GM19467 (cell line): Measurements from ENCODE around the gene KIF3B.
"Not testable (repeated sequence)": the region's sequence is repeated elsewhere in the genome, so short reads cannot be mapped to it uniquely, and the experiment has no call there.

Source experiments
- ATAC-seq: cut with Tn5 transposase; IDR thresholded peaks from one replicate; pipeline ENCODE4 v1.9.1; 2021; ENCODE audit warnings: mild to moderate bottlenecking, moderate library complexity; ENCODE audit not compliant: unreplicated experiment

The KIF3B gene

DNA sequence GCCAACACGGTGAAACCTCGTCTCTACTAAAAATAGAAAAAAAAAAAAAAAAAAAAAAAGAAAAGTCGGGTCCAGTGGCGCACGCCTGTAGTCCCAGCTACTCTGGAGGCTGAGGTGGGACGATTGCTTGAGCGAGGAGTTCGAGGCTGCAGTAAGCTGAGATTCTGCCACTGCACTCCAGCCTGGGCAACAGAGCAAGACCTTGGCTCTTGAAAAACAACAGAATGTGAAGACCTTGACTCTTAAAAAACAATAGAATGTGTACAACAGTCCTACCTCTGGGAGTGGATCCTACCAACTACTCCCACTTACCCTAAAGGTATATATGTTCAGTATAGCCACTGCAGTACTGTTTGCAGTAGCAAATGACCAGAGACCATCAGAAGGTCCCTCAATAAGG lies 15.1 kb downstream of the KIF3B start:
- ATAC-seq, result no peak

DNA sequence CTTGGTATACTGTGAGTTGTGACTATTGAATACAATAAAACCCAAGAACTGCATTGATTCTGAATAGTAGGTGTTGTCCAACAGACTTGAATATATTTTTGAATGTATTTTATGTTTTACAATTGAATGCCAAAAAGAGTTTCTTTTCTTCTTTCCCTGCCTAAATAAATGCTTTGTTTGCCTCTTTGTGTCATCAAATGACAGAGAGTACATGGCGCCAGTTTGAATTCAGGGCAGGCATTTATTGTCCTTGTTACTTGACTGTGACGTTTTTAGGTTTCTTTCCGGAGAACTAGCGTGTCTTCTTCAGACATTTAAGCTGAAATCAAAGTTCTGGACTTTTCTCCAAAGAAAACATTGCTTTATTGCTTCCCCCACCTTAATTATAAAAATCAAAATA lies 16.6 kb downstream of the KIF3B start:
- ATAC-seq, result no peak

DNA sequence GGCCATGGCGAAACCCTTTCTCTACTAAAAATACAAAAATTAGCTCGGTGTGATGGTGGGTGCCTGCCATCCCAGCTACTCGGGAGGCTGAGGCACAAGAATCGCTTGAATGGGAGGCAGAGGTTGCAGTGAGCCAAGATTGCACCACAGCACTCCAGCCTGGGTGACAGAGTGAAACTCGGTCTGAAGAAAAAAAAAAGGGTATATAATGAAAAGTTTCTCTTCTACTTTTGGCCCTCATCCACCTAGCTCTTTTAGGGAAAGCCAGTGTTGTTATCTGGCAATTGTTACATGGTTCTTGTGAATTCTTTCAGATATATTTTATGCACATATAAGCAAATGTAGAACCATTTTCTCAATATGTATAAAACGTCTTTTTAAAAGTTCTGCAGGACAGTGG lies 19.0 kb downstream of the KIF3B start:
- no peak for ATAC-seq

DNA sequence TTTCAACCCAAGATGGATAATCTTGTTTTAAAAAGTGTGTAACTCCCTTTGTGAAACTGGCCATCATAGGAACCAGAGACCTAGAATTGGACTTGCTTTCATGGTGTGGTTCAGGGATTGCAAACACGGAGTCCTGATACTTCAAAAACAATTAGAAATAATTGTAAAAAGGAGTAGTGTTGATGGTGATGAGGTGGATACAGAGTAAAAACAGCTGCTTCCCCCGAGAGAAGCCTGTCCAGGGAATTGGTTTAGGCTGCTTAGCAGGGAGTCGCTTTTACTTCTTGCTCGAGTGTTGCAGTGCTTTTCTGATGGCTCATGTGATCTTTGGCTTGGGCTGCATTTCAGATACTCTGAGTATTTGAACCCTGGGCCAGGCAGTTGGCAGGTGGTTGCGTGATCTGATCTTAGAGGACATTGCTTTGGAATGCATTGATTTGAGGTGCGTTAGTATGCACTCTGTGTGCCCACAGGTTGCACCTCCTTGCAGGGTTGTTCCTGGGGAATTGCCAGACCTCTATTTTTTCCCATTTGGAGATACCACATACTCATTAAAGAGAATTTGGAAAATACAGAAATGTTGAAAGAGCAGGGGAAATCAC lies 19.5 kb downstream of the KIF3B start:
- ATAC-seq, result no peak

DNA sequence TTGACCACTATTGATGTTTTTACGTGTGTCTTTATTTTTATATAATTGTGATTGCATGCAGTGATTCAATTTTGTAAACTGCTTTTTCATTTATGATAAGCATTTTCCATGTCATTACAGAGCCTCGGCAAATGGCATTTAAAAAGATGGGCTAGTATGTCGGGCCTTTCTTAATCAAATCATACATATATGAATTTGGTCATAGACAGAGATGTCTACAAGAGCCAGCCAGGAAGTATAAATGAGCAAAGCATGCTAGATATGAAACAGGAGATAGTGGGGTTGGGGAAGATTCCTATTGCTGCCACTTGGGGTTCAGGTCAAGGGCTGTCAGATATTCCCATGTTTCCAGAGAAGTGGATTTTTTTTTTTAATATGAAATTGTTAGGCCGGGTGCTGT lies 20.0 kb downstream of the KIF3B start:
- no peak for ATAC-seq

DNA sequence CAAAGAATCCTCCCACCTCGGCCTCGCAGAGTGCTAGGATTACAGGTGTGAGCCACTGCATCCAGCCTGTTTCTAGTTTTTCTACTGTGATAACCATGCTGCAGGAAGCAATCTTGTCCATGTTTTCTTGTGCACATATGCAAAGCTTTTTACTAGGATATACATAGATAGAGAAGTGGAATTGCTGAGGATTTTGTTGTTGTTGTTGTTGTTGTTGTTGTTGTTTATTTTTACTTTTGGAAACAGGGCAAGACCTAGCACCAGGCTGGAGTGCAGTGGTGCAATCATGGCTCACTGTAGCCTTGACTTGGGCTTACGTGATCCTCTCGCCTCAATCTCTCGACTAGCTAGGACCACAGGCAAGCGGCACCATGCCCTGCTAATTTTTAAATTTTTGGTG lies 23.2 kb downstream of the KIF3B start:
- ATAC-seq, result no peak

DNA sequence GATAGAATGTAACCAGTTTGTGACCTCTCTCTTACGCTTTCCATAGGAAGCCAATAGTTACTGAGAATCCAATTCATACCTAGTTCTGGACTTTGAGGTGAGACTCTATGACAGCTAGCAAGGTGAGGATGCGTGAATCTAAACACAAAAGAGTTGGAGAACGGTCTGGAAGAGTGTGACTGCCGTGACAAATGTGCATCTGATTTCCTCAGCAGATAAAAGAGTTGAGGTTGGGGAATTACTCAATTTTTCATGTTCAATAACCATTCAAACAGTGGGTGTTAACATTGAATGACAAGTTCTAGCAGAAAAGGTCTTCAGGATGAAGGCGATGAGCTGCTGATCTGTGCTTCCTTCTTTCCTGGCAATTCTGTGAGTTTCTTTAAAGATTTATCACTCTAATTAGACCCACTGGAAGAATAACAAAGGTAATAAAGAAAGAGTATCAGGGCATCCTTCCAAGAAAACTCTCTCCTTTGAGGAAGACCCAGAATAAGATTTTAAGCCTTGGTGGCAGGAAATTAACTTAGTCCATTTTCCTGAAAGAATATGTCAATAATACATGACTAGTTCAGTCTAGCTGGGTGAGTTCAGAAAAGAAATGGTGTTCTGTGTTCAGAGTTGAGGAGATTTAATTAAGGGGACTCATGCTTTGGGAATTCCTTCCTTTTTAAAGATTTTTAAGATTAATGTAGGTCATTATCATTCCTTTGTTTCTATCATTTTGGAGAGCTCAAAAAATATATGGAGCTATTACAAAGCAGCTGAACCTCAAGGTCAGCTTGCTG lies 24.5 kb downstream of the KIF3B start:
- no peak for ATAC-seq

DNA sequence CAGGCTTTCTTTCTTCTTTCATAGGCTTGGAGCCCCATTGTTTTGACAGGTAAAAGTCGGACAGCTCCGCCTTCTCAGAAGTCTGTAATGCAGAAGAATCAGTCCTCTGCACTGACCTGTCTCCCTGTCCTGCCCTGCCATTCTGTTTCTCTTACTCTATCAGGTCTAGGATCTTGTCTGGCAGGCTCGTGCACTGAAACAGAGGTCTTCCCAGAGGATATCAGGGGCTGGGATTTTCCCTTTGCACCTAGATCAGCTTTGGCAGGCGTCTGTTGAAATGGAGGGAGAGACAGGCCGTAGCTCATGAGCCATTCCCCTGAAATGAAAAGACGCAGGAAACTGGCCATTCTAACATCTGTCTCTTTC lies 25.0 kb downstream of the KIF3B start:
- no peak for ATAC-seq

DNA sequence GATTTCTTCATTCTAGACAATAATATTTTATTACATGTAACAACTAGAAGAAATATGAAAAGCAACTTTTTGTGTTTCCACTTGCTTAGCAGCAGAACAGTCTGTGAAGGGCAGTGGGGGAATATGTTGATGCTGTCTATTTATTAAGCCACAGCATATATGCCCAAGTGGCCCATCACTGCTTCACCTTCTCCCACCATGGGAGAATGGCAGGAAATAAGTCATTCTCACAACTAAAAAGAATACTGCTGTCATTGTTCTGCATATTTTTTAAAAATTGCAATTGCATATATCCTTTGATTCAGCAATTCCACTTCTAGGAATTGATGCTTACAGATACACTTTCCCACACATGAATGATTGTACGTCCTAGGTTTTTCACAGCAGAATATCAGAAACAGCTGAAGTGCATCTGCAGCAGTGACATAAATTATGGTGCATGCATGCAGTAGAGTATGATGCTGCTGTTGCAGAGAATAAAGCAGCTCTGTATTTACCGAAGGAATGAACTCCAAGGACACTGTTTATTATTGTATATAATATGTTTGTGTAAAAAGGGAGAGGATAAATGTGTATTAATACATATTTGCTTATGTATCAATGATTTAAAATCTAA lies 26.8 kb downstream of the KIF3B start:
- no peak for ATAC-seq

DNA sequence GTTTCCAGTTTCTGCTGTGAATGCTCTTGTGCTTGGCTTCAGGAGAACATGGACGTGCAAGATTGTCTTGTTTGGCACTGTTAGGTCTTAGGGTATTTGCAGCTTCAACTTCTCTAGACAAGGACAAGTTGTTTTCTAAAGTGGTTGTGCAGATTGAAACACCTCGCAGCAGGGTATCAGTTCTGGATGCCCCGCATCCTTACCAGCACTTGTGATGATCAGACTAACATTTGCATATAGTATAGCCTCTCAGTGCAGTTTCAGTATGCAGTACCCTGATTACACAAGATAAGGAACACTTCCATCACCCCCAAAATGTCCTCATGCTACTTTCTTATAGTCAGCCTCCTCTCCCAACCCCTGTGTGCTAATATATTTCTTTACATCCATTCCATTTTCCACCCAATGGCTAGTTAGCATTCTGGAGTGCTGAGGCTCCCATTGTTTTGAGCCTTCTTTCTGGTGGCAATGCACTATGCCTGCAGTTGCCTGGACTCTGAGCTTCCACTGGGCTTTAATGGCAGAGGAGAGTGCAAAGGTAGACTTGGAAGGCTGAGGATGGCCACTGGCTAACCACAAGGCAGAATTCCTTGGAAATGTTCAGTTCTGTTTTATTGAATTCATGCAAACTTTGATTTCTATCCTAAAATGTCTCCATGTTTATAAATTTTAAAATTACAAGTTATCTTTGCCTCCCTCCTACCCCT lies 35.4 kb downstream of the KIF3B start:
- ATAC-seq, result no peak

DNA sequence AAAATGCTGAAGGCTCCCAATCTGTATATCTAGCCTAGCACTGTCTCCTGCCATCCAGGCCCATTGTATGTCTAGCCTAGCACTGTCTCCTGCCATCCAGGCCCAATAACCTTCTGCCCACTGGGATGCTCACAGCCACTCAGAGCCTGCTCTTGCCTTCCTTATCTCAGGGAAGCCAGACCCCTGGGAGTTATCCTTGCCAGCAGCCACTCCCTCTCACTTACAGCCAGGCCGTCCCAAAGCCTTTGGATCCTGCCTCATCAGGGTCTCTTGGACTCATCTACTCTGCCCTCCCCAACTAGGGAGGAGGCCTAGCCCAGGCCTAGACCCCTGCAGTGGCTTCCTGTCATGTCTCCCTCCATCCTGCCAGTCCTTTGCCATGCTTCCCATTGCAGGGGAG lies 37.3 kb downstream of the KIF3B start:
- ATAC-seq, result no peak

DNA sequence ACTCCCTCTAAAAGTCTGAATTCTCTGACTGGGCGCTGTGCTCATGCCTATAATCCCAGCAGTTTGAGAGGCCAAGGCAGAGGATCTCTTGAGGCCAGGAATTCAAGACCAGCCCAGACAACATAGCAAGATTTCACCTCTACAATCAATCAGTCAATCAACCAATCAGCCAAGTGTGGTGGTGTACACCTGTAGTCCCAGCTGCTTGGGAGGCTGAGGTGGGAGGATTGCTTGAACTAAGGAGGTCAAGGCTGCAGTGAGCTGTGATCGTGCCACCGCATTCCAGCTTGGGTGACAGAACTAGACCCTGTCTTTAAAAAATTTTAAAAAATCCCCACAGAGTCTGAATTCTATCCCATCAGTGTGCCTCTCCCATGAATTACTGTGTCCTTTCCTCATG lies 37.9 kb downstream of the KIF3B start:
- ATAC-seq, result no peak

DNA sequence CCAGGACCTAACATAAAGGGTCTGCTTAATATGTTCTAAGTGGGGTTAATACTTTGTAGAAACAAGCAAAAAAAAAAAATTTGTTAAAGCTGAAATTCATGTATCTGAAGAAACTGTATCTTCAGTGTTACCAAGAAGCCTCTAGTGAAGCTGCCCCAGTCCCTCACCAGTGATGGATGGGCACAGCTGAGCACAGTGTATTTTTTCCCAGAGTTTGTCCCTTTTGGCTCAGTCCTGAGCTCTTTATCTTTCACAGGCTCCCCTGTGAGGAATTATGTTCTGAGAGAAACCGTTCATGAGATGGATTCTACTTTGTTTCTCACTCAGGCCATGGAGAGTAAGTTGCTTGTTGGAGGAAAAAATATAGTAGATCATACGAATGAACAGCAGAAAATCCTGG lies 38.4 kb downstream of the KIF3B start:
- no peak for ATAC-seq

DNA sequence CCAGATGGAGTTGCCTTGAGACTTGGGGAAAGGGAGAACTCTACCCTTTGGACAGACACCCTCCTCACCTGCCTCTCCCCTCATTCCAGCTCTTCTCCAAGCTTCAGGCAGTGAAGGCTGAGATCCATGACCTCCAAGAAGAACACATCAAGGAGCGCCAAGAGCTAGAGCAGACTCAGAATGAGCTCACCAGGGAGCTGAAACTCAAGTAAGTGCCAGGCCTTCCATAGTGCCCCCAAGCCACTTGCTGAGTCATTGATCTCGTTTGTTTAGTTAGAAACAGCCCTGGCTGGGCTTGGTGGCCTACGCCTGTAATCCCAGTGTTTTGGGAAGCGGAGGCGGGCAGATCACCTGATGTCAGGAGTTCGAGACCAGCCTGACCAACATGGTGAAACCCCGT lies 39.2 kb downstream of the KIF3B start:
- ATAC-seq, result no peak

DNA sequence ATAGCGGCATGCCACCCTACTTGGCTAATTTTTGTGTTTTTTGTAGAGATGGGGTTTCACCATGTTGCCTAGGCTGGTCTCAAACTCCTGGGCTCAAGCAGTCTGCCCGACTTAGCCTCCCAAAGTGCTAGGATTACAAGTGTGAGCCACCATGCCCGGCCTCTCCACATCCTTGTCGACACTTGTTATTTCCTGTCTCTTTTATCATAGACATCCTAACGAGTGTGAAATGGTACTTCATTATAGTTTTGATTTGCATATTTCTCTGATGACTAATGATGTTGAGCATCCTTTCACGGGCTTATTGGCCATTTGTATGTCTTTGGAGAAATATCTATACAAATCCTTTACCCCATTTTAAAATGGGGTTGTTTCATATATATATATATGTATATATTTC lies 41.6 kb downstream of the KIF3B start:
- no peak for ATAC-seq

DNA sequence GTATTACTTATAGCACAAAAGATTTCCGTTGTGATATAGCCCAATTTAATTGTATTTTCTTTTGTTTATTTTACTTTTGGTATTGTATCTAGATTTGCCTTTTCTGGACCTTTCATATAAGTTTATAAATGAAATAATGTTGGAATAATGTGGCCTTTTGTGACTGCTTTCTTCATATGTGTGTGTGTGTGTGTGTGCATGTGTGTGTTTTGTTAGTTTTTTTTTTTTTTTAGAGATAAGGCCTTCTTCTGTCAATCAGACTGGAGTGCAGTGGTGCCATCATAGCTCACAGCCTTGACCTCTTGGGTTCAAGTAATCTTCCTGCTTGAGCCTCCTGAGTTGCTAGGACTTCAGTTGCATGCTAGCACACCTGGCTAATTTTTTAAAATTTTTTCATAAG lies 42.9 kb downstream of the KIF3B start:
- no peak for ATAC-seq

DNA sequence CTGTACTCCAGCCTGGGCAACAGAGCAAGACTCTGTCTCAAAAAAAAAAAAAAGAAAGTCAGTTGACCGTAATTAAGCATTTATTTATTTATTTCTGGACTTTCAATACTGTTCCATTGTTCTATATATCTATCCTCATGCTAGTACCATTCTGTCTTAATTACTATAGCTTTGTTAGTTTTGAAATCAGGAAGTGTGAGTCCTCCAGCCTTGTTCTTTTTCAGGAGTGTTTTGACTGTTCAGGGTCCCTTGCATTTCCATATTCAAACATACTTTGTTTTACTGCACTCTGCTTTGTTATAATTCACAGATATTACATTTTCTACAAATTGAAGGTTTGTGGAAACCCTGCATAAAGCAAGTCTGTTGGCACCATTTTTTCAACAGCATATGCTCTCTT lies 43.9 kb downstream of the KIF3B start:
- ATAC-seq, result no peak

DNA sequence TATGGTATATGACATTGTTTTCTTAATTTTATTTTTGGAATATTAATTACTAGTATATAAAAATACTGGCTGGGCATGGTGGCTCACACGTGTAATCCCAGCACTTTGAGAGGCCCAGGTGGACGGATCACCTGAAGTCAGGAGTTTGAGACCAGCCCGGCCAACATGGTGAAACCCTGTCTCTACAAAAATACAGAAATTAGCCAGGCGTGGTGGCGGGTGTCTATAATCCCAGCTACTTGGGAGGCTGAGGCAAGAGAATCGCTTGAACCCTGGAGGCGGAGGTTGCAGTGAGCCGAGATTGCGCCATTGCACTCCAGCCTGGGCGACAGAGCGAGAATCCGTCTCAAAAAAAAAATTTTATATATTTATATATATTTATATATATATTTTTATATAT lies 44.8 kb downstream of the KIF3B start:
- ATAC-seq, result not testable (repeated sequence)

DNA sequence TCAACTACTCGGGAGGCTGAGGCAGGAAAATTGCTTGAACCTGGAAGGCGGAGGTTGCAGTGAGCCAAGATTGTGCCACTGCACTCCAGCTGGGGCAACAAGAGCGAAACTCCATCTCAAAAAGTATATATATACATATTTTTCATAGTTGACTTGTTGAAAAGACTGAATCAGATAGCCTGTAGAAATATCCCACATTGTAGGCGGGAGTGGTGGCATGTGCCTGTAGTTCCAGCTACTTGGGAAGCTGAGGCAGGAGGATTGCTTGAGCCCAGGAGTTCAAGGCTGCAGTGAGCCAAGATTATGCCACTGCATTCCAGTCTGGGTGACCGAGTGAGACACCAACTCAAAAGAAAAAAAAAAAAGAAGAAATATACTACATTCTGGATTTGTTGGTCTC lies 46.3 kb downstream of the KIF3B start:
- not testable (repeated sequence) for ATAC-seq

DNA sequence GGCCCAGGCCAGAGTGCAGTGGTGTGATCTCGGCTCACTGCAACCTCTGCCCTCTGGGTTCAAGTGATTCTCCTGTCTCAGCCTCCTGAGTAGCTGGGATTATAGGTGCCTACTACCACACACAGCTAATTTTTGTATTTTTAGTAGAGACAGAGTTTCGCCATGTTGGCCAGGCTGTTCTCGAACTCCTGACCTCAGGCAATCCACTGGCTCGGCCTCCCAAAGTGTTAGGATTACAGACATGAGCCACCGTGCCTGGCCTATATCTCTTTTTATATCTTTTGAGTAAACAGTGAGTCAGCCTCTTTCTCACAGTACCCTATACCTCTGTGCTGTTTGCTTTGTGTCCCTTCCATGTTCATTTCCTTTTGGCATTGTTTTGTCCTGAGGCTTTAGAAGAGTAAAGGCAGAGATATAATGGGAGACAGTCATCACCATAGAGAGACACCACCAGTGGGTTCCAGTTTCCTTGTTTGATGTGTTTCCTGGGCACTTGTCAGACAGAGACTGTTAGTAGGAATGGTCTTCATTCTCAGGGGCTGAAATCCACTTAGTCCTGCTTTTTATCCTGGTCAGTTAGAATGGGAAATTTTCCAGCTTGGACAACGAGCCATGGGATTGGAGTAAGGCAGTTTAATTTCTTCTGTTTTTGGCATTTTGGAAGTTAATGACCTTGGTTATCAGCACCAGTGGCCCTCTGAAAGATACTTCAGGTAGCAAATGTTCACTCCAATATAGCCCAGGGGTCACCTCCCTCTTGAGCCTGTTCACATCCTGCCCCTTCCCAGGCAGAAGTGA lies 48.5 kb downstream of the KIF3B start:
- no peak for ATAC-seq

DNA sequence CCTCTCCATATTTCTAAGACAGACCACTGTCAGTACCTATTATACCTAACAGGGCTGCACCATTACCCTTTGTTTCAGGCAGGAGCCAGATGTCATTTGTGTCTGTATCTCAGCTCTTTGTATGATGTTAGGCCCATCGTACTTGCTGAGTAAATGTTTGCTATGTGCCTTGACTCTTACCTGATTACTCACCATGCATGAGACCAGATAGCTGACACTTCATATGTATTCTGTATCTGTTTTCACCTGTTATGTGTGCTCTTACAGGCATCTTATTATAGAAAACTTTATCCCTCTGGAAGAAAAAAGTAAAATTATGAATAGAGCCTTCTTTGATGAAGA lies 49.0 kb downstream of the KIF3B start:
- ATAC-seq, result no peak
